Dendritic cell treated with granulocyte-macrophage colony-stimulating factor and Interleukin-4, amounts not matched to agents 40 ng/mL and 50 ng/mL, for 4 days (primary cell): ENCODE measurements around the gene TMEM179.

Source experiments
- H3K27ac Mint-ChIP-seq: one replicate; pipeline ENCODE4 v1.8.0; 2022; ENCODE audit warnings: mild to moderate bottlenecking, mixed read lengths
- H3K27me3 Mint-ChIP-seq: one replicate; pipeline ENCODE4 v1.8.0; 2022; ENCODE audit warnings: mild to moderate bottlenecking, mixed read lengths
- H3K36me3 Mint-ChIP-seq: one replicate; pipeline ENCODE4 v1.8.0; 2022; ENCODE audit warnings: low read depth, mixed read lengths
- H3K4me1 Mint-ChIP-seq: one replicate; pipeline ENCODE4 v1.8.0; 2022; ENCODE audit warnings: low read depth, mixed read lengths
- H3K4me3 Mint-ChIP-seq: one replicate; pipeline ENCODE4 v1.8.0; 2022; ENCODE audit warnings: mild to moderate bottlenecking, moderate library complexity, mixed read lengths
- H3K9me3 Mint-ChIP-seq: one replicate; pipeline ENCODE4 v1.8.0; 2022; ENCODE audit warnings: mixed read lengths
- intact Hi-C: fragments of 100-400 bp; cut with micrococcal nuclease; formaldehyde crosslinking; loops from one replicate; pipeline ENCODE4 v1.15.0; 2022

Gene TMEM179

DNA sequence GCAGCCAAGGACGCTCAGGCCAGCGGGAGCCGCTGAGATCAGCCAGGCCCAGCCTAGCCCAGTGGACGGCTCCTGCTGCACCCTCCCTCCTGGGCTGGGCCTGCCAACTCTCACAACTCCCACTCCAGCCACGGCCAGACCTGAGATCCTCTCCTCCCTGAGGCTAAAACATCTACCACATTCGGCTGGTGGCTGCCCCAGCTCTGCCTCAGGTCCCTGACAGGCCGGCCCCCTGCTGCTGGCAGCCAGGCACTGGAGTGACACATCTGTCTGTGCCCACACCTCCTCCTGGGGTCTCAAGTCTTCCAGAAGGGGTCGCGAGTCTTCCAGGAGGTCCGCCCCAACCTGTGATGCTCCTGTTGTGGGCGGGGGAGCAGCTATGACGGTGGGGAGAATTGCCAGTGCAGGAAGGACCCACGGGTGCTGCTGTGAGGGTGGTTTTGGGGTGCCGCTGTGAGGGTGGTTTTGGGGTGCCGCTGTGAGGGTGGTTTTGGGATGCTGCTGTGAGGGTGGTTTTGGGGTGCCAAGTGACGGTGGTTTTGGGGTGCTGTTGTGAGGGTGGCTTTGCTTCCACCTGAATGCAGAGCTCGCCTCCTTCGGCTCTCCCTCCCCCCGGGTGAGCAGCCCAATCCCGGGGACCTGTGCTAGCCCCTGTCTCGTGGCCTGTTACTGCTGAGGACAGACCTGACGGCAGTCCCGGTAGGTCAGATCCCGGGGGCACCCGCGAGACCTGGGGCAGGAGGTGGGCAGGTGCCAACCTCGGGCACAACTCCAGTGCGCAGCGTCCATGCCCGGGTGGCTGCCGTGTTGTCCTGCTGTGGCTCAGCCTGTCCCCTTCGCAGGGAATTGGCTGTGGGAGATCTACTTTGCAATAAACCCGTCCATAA, 52.5 kb downstream of the TMEM179 start:
- no peaks in the 10 kb centered on the region for H3K36me3 Mint-ChIP-seq
- no peaks in the 10 kb centered on the region for H3K27me3 Mint-ChIP-seq
- no peak overlapping the region for H3K27ac Mint-ChIP-seq
- H3K4me3 Mint-ChIP-seq: no peak overlapping the region
- no peaks in the 10 kb centered on the region for H3K4me1 Mint-ChIP-seq
- intact Hi-C loops: no loop called here
- no peaks in the 10 kb centered on the region for H3K9me3 Mint-ChIP-seq

GRCh38 chr14:104550861-104551728, 53.5 kb downstream of the TMEM179 start:
- no peak overlapping the region for H3K27ac Mint-ChIP-seq
- intact Hi-C loops: no loop called here
- no peaks in the 10 kb centered on the region for H3K4me1 Mint-ChIP-seq
- H3K4me3 Mint-ChIP-seq: no peak overlapping the region
- H3K9me3 Mint-ChIP-seq: no peaks in the 10 kb centered on the region
- H3K27me3 Mint-ChIP-seq: no peaks in the 10 kb centered on the region
- H3K36me3 Mint-ChIP-seq: no peaks in the 10 kb centered on the region

DNA sequence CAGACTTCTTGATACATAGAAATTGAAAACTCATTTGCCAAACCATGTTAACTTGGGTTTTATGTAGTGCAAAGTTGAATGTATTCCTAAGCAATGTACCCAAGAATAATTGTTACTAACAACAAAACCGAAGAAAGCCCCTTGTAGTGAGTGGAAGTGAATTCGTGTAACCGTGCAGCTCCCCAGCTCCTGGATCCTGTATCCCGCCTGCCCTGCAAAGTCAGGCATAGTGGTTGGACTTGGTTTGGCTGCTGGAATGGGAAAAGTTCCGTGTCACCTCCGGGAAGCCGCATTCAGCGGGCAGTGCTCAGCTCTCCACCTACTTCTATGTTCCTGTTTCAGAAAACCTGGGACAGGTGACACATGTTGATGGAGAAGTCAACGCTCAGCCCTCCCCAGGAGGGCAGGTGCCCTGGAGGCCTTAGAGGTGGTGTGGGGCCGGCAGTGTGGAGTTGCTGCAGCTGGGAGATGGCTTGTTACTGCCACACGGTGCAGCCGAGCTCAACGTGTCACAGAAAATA, 54.2 kb downstream of the TMEM179 start:
- no peak overlapping the region for H3K4me3 Mint-ChIP-seq
- no peak overlapping the region for H3K27ac Mint-ChIP-seq
- no peaks in the 10 kb centered on the region for H3K36me3 Mint-ChIP-seq
- intact Hi-C loops: no loop called here
- H3K4me1 Mint-ChIP-seq: no peaks in the 10 kb centered on the region
- H3K9me3 Mint-ChIP-seq: no peaks in the 10 kb centered on the region
- H3K27me3 Mint-ChIP-seq: peaks cover 1% of the 10 kb centered on the region

DNA sequence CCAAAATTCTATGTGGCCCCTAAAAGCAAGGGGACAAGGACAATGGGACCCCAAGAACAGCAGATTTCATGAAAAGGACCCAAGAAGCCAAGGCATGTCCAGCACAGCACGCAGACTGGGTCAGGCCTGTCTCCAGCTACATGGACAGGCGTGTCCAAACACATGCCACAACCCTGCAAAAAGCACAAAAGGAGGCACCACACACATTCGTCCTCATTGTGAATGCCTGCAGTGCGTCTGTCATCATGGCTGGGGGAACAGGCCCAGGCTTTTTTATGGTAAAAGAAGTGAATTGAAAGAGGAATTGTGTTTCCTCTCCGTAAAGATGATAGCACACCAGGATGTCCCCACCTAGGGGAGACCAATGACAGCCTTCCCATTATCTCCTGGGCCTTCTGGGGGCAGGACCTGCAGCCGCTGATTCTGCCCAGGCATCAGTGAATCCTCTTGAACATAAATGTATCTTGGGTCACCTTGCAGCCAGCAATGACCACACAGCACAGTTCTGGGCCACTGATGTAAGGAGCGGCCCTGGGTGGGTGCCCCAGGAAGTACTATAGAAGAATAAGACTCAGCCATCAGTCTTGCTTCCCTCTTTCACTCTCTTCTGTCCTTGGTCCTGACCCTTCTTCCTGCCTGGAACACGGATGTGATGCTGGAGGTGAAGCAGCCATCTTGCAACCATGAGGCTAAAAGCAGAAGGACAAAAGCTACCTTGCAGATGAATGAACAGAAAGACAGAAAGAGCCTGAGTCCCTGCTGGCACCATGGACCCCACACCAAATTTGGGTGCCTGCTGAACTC, 54.8 kb downstream of the TMEM179 start:
- Mint-ChIP-seq H3K9me3 (no peaks in the 10 kb centered on the region), H3K36me3 (no peaks in the 10 kb centered on the region), H3K27ac (no peak overlapping the region), H3K27me3 (peaks cover 2% of the 10 kb centered on the region), H3K4me1 (no peaks in the 10 kb centered on the region), H3K4me3 (no peak overlapping the region)
- intact Hi-C loops: no loop called here

- Mint-ChIP-seq H3K4me1 (no peaks in the 10 kb centered on the region), H3K27ac (no peak overlapping the region), H3K27me3 (peaks cover 3% of the 10 kb centered on the region), H3K9me3 (no peaks in the 10 kb centered on the region), H3K36me3 (no peaks in the 10 kb centered on the region), H3K4me3 (no peak overlapping the region)
- intact Hi-C loops: no loop called here
These were observed 55.6 kb downstream of the TMEM179 start for GRCh38 chr14:104548802-104549535.

DNA sequence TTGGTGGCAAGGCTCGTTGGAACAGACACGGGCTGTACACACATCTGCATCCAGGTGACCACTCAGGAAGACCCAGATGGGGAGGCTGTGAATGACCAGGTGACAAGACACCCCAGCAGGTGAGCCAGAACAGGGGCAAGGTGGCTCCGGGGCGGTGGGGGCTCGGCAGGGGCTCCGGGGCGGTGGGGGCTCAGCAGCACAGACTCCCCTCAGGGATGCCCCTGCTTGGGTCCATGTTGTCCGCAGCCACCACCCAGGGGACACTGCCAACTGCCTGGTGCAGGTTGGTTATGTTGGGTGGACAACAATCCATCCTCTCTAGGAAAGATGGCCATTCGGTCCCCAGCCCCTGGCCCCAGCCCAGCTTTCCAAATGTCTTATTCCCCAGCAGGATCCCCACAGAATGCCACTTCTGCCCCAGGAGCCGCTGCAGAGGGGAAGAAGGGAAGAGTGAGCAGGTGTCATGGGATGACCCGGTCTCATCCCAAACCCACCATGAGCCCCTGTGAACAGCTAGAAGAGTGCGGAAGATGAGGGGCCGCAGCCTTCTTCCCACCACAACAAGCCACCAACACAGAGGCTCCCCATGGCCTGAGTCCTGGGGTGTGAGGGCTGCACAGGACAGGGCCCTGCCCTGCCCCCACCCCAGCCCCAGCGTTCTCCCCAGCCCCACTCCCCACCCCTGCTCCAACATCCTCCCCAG, 56.4 kb downstream of the TMEM179 start:
- Mint-ChIP-seq H3K27me3 (peaks cover 4% of the 10 kb centered on the region), H3K27ac (no peak overlapping the region), H3K36me3 (no peaks in the 10 kb centered on the region), H3K4me1 (no peaks in the 10 kb centered on the region), H3K4me3 (no peak overlapping the region), H3K9me3 (no peaks in the 10 kb centered on the region)
- intact Hi-C loops: no loop called here

DNA sequence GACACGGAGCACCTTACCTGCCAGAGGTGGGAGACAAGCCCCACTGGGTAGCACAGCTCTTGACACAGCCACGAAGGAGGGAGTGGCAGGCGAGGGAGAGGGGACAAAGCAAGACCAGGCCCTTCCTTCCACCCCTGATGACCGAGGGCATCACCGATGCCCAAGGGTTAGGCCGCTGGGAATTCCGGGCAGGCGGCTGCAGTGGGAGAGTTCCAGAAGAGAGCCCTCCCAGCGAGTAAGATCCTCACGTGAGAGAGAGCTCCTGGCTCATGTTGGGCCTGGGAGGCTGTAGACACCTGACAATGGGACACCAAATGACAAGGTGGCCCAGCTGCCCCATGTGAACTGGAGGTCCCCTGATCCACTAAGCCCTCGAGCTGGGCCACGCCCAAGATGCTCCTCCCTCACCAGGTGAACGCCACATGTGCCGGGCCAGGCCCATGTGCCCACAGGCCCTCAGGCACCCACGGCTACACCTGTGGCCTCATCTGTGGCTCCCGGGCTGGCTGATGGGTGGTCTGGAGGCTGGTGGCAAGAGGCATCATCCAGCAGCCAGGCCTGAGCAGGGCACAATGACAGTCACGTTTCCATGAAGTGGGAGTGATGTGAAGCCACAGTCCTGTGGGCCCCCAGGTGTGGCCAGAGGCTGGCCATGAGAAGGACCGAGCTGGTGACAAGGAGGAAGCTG, 57.1 kb downstream of the TMEM179 start:
- intact Hi-C loops: no loop called here
- H3K27ac Mint-ChIP-seq: no peak overlapping the region
- no peaks in the 10 kb centered on the region for H3K4me1 Mint-ChIP-seq
- H3K27me3 Mint-ChIP-seq: peaks cover 5% of the 10 kb centered on the region
- H3K9me3 Mint-ChIP-seq: no peaks in the 10 kb centered on the region
- H3K4me3 Mint-ChIP-seq: no peak overlapping the region
- H3K36me3 Mint-ChIP-seq: no peaks in the 10 kb centered on the region

DNA sequence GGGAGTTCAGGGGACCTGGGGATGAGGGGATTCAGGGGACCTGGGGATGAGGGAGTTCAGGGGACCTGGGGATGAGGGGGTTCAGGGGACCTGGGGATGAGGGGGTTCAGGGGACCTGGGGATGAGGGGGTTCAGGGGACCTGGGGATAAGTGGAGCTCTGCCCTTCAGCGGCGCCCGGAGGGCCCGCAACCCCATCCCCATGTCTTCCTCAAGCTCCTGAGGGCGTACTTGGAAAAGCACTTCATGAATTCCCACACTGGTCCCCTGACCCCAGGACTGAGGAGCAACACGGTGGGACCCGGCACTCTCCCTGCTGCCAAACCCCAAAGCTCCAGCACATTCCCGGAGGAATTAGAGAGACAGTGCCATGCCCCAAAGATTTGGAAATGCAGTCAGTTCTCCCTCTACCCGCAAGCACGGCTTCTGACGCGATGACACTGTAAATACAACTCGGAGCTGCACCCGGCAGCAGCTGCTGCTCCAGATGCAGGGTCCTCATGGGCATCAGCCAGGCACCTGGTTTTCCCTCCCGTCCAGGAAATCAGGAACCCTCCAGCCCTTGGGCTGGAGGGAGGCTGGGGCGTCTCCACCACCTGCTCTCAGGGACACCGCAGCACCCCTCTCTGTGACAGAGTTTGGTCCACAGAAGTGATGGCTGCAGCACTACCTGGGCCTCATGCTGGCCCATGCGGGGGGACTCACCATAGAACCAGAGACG, 57.8 kb downstream of the TMEM179 start:
- Mint-ChIP-seq H3K27me3 (peaks cover 9% of the 10 kb centered on the region), H3K27ac (no peak overlapping the region)
- intact Hi-C loops: no loop called here

GRCh38 chr14:104545942-104546501, 58.5 kb downstream of the TMEM179 start:
- no peaks in the 10 kb centered on the region for H3K36me3 Mint-ChIP-seq
- intact Hi-C loops: no loop called here
- no peaks in the 10 kb centered on the region for H3K4me1 Mint-ChIP-seq
- H3K4me3 Mint-ChIP-seq: no peak overlapping the region
- no peak overlapping the region for H3K27ac Mint-ChIP-seq
- peaks cover 9% of the 10 kb centered on the region for H3K27me3 Mint-ChIP-seq
- H3K9me3 Mint-ChIP-seq: no peaks in the 10 kb centered on the region

More for the DNA sequence above, 57.8 kb downstream of the TMEM179 start:
- H3K4me3 Mint-ChIP-seq: no peak overlapping the region
- H3K36me3 Mint-ChIP-seq: no peaks in the 10 kb centered on the region
- H3K4me1 Mint-ChIP-seq: no peaks in the 10 kb centered on the region
- H3K9me3 Mint-ChIP-seq: no peaks in the 10 kb centered on the region

DNA sequence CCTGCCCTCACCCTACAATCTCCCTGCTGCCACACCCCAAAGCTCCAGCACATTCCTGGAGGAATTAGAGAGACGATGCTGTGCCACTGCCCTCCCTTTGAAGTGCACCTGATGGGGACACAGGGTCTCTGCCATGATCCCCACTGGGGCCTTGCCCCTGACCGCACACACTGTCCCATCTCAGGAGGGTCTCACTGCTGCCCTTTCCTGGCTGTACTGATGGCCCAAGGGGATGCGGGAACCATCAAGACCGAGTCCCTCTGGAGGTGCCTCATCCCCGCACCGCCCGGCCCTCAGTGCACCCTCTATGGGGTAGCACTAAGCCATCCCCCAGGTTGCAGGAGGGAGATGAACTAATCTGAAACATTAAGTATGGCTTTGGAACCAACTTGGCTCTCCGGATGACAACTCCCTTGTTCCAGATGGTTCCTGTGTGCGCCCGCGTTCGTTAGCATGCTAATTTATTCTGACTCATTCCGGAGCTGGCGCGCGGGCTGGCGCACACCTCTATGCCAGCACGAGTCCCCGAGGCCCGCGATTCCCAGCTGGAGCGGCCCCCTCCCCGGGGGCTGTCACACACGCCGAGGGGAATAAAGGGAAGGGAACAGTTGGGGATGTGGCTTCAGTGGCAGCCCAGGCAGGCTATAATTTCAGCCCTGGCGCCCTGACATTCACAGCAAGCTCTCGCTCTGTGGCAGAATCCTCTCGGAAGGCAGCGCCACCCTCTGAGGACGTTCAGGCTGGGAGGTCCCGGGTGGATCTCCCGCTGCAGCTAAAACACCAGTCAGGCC, 59.2 kb downstream of the TMEM179 start:
- intact Hi-C loops: no loop called here
- Mint-ChIP-seq H3K9me3 (no peaks in the 10 kb centered on the region), H3K4me1 (no peaks in the 10 kb centered on the region), H3K27ac (no peak overlapping the region), H3K27me3 (peaks cover 10% of the 10 kb centered on the region), H3K4me3 (no peak overlapping the region), H3K36me3 (no peaks in the 10 kb centered on the region)

DNA sequence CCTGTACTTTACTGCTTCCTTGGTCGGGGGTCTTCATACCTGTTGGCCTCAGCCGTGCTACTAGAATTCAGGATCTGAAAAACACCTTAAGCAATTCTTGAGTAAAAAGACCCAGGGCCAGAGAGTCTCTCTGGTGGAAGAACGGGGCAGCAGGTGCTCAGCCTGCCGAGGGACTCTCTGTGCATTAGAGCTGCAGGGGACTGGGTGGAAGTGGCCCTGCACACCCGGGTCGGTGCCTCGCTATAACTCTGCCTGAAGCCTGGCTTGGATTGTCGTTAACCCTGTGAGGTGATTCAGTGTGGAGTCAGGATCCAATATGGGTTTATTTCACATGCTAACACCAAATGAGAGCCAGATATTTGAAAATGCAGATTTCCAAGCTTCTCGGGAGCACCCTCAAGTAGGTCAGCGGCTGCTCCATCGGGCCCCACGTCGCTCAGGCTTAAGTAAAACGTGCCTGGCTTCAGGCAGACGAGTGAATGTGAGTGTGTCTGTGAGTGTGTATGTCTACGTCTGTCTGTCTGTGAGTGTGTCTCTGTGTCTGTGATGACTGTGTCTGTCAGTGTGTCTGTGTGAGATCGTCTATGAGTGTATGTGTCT, 60.1 kb downstream of the TMEM179 start:
- no peak overlapping the region for H3K4me3 Mint-ChIP-seq
- intact Hi-C loops: no loop called here
- no peaks in the 10 kb centered on the region for H3K9me3 Mint-ChIP-seq
- no peaks in the 10 kb centered on the region for H3K4me1 Mint-ChIP-seq
- peaks cover 10% of the 10 kb centered on the region for H3K27me3 Mint-ChIP-seq
- no peak overlapping the region for H3K27ac Mint-ChIP-seq
- no peaks in the 10 kb centered on the region for H3K36me3 Mint-ChIP-seq
